NCI-H69 (cell line): ENCODE data around the gene CTSE.
"Not testable (repeated sequence)": the region's sequence is repeated elsewhere in the genome, so short reads cannot be mapped to it uniquely, and the experiment has no call there.

Experiments used
- DNase-seq: peaks from one replicate; lab custom pipeline; 2025; lab: John Stamatoyannopoulos, UW

The CTSE gene

GRCh38 chr1:206023695-206024094 is at the start of gene CTSE:
TSS of gene CTSE (minus strand) at chr1:206023895. CDS start at chr1:206023791, 104 bp downstream.
- no peak for DNase-seq

- DNase-seq = no peak
Measured at GRCh38 chr1:206070627-206071304, 47.1 kb upstream of the CTSE start.

- DNase-seq = no peak
Measured at GRCh38 chr1:206068314-206068713, 44.6 kb upstream of the CTSE start.

GRCh38 chr1:206067486-206068227 is 44.0 kb upstream of the CTSE start:
- DNase-seq = no peak

- DNase-seq = no peak
Measured at GRCh38 chr1:206066479-206067171, 42.9 kb upstream of the CTSE start.

- DNase-seq = no peak
Measured at GRCh38 chr1:206065547-206066145, 42.0 kb upstream of the CTSE start.

GRCh38 chr1:206064501-206064900 is 40.8 kb upstream of the CTSE start:
- DNase-seq = not testable (repeated sequence)

- DNase-seq = not testable (repeated sequence)
Measured at GRCh38 chr1:206064001-206064400, 40.3 kb upstream of the CTSE start.

GRCh38 chr1:206062464-206062863 is 38.8 kb upstream of the CTSE start:
- no peak for DNase-seq

- no peak for DNase-seq
Measured at GRCh38 chr1:206060844-206061243, 37.1 kb upstream of the CTSE start.

- no peak for DNase-seq
Measured at GRCh38 chr1:206059355-206059915, 35.7 kb upstream of the CTSE start.

GRCh38 chr1:206058927-206059292 is 35.2 kb upstream of the CTSE start:
- no peak for DNase-seq

GRCh38 chr1:206058289-206058926 is 34.7 kb upstream of the CTSE start:
- DNase-seq = not testable (repeated sequence)

GRCh38 chr1:206055639-206056323 is 32.1 kb upstream of the CTSE start:
- DNase-seq = not testable (repeated sequence)

- DNase-seq = not testable (repeated sequence)
Measured at GRCh38 chr1:206055069-206055625, 31.5 kb upstream of the CTSE start.

- DNase-seq = not testable (repeated sequence)
Measured at GRCh38 chr1:206053616-206054015, 29.9 kb upstream of the CTSE start.

GRCh38 chr1:206052919-206053610 is 29.4 kb upstream of the CTSE start, which contains the start of gene RHEX:
TSS of gene RHEX (plus strand) at chr1:206053173. CDS start at chr1:206097829, 44,656 bp downstream.
- not testable (repeated sequence) for DNase-seq

GRCh38 chr1:206052231-206052865 is 28.7 kb upstream of the CTSE start:
- DNase-seq = not testable (repeated sequence)

GRCh38 chr1:206050655-206051235 is 27.1 kb upstream of the CTSE start:
- DNase-seq = no peak
